Epidermal melanocyte (primary cell): Measurements from ENCODE around the gene CTRB1.
A peak's percentile ranks its signal among the peaks of the same experiment; 100 is the strongest.

Experiments
- DNase-seq: peaks from one replicate; pipeline ENCODE4 v3.0.0; 2011; ENCODE audit warnings: low spot score; ENCODE audit not compliant: insufficient read length

The CTRB1 gene

GRCh38 chr16:75252946-75253911 lies 34.4 kb downstream of the CTRB1 start:
- DNase-seq = peak; percentile 63

- DNase-seq = no peak
Observed at GRCh38 chr16:75254359-75254837, 35.6 kb downstream of the CTRB1 start.

GRCh38 chr16:75256059-75256571 lies 37.3 kb downstream of the CTRB1 start:
- no peak for DNase-seq

GRCh38 chr16:75256696-75257343 lies 38.0 kb downstream of the CTRB1 start:
- peak; percentile 86 for DNase-seq

- DNase-seq = peak; percentile 14
Observed at GRCh38 chr16:75257886-75258806, 39.4 kb downstream of the CTRB1 start.

GRCh38 chr16:75258807-75259141 lies 40.0 kb downstream of the CTRB1 start:
- DNase-seq = no peak

GRCh38 chr16:75260851-75261589 lies 42.2 kb downstream of the CTRB1 start:
- DNase-seq = peak; percentile 17

GRCh38 chr16:75261590-75262078 lies 42.8 kb downstream of the CTRB1 start:
- DNase-seq = no peak

GRCh38 chr16:75262104-75262799 lies 43.5 kb downstream of the CTRB1 start:
- peak; percentile 15 for DNase-seq

GRCh38 chr16:75262800-75263127 lies 44.0 kb downstream of the CTRB1 start:
- DNase-seq = no peak

- DNase-seq = peak; percentile 14
Observed at GRCh38 chr16:75263291-75263962, 44.6 kb downstream of the CTRB1 start.

- peak; percentile 19 for DNase-seq
Observed at GRCh38 chr16:75263963-75264445, 45.2 kb downstream of the CTRB1 start.

GRCh38 chr16:75264457-75264998 lies 45.7 kb downstream of the CTRB1 start:
- DNase-seq = peak; percentile 30

- DNase-seq = peak; percentile 33
Observed at GRCh38 chr16:75264999-75265910, 46.5 kb downstream of the CTRB1 start.

- peak; percentile 97 for DNase-seq
Observed at GRCh38 chr16:75265911-75266701, 47.3 kb downstream of the CTRB1 start.

- DNase-seq = peak; percentile 14
Observed at GRCh38 chr16:75266738-75267630, 48.2 kb downstream of the CTRB1 start.
